DND-41 (cell line): Measurements from ENCODE around the gene TWF2.

Source experiments
- ATAC-seq: fragments of 200-7000 bp; cut with Tn5 transposase; 3 replicates; pipeline ENCODE4 v1.9.1; 2021; ENCODE audit warnings: low read depth; ENCODE audit not compliant: insufficient read depth
- DNase-seq: peaks from one replicate; pipeline ENCODE4 v3.0.0-alpha.2; 2020
- H2AFZ ChIP-seq: 2 replicates; pipeline ENCODE4 v1.6.0; 2012; ENCODE audit warnings: low read depth, low read length
- H3K27ac ChIP-seq: 2 replicates; pipeline ENCODE4 v1.5.1; 2012; ENCODE audit warnings: low read length, inconsistent platforms
- H3K27me3 ChIP-seq: fragments of 200-600 bp; sonication (generic); 2 replicates; pipeline ENCODE4 v1.6.0; 2012; ENCODE audit warnings: low read length, mild to moderate bottlenecking, inconsistent platforms; ENCODE audit not compliant: insufficient read depth, poor library complexity
- H3K36me3 ChIP-seq: 2 replicates; pipeline ENCODE4 v1.5.1; 2012; ENCODE audit warnings: low read length, inconsistent platforms; ENCODE audit not compliant: insufficient read depth
- H3K4me1 ChIP-seq: 2 replicates; pipeline ENCODE4 v1.5.1; 2012; ENCODE audit warnings: mild to moderate bottlenecking, low read length; ENCODE audit not compliant: insufficient read depth
- H3K4me2 ChIP-seq: 2 replicates; pipeline ENCODE4 v1.6.0; 2012; ENCODE audit warnings: mild to moderate bottlenecking, moderate library complexity, low read length, inconsistent platforms; ENCODE audit not compliant: insufficient read depth
- H3K4me3 ChIP-seq, 2 experiments: fragments of 200-600 bp in 1 of 2; shearing (Covaris generic) in 1 of 2; 2 replicates each; pipeline ENCODE4 v1.5.1; 2012 to 2016; ENCODE audit warnings: inconsistent platforms in 2 of 2, low read length in 2 of 2, mild to moderate bottlenecking in 2 of 2, low read depth in 1 of 2, moderate library complexity in 1 of 2
- H3K79me2 ChIP-seq: 2 replicates; pipeline ENCODE4 v1.6.0; 2012; ENCODE audit warnings: low read length, inconsistent platforms; ENCODE audit not compliant: insufficient read depth
- H3K9ac ChIP-seq: 2 replicates; pipeline ENCODE4 v1.6.0; 2012; ENCODE audit warnings: low read depth, mild to moderate bottlenecking, inconsistent platforms, low read length, moderate library complexity
- H3K9me3 ChIP-seq: 2 replicates; pipeline ENCODE4 v1.5.1; 2012; ENCODE audit warnings: low read length, moderate library complexity, mild to moderate bottlenecking, inconsistent platforms; ENCODE audit not compliant: insufficient read depth, severe bottlenecking
- H4K20me1 ChIP-seq: 2 replicates; pipeline ENCODE4 v1.6.0; 2012; ENCODE audit warnings: low read length; ENCODE audit not compliant: insufficient read depth
- CTCF ChIP-seq: IDR thresholded peaks from 2 replicates; pipeline ENCODE4 v1.5.1; 2012; ENCODE audit warnings: borderline replicate concordance, low read length, moderate library complexity, mild to moderate bottlenecking; ENCODE audit not compliant: poor library complexity, severe bottlenecking; ENCODE audit errors: extremely low read depth
- EZH2 ChIP-seq: IDR thresholded peaks from 3 replicates; pipeline ENCODE4 v1.6.1; 2012; ENCODE audit warnings: borderline replicate concordance, low read depth, mild to moderate bottlenecking, moderate library complexity, low read length, inconsistent platforms; ENCODE audit not compliant: severe bottlenecking

TWF2 gene

GRCh38 chr3:52210550-52211046, 28.4 kb downstream of the TWF2 start:
- H3K4me3 ChIP-seq: no peak overlapping the region
- no peaks in the 10 kb centered on the region for H3K9me3 ChIP-seq
- ATAC-seq (no peak), DNase-seq (no peak)
- no peaks in the 10 kb centered on the region for H3K4me1 ChIP-seq
- no peaks in the 10 kb centered on the region for H3K27me3 ChIP-seq
- H2AFZ ChIP-seq: no peak overlapping the region
- no peaks in the 10 kb centered on the region; the same call in 1 of the 2 replicates for H4K20me1 ChIP-seq
- H3K36me3 ChIP-seq: peaks cover 95% of the 10 kb centered on the region
- TF ChIP-seq CTCF (no peak), EZH2 (no peak)
- H3K27ac ChIP-seq: no peak overlapping the region
- H3K9ac ChIP-seq: no peak overlapping the region
- no peaks in the 10 kb centered on the region for H3K79me2 ChIP-seq
- no peak overlapping the region for H3K4me2 ChIP-seq

- Histone ChIP-seq H3K9ac (no peak overlapping the region), H3K27me3 (no peaks in the 10 kb centered on the region), H3K36me3 (peaks cover 95% of the 10 kb centered on the region), H3K4me2 (no peak overlapping the region), H3K4me3 (no peak overlapping the region), H4K20me1 (no peaks in the 10 kb centered on the region; the same call in 1 of the 2 replicates), H3K4me1 (no peaks in the 10 kb centered on the region), H3K79me2 (no peaks in the 10 kb centered on the region), H3K9me3 (no peaks in the 10 kb centered on the region), H2AFZ (no peak overlapping the region), H3K27ac (no peak overlapping the region)
- TF ChIP-seq CTCF (no peak), EZH2 (no peak)
- DNase-seq: no peak
- ATAC-seq: no peak
Observed at GRCh38 chr3:52210037-52210436, 28.9 kb downstream of the TWF2 start.

- Histone ChIP-seq H3K4me3 (no peak overlapping the region), H4K20me1 (no peaks in the 10 kb centered on the region; the same call in 1 of the 2 replicates), H3K9ac (no peak overlapping the region), H3K9me3 (no peaks in the 10 kb centered on the region), H2AFZ (no peak overlapping the region), H3K4me1 (no peaks in the 10 kb centered on the region), H3K27me3 (no peaks in the 10 kb centered on the region), H3K27ac (no peak overlapping the region), H3K79me2 (no peaks in the 10 kb centered on the region), H3K4me2 (no peak overlapping the region), H3K36me3 (peaks cover 95% of the 10 kb centered on the region)
- ATAC-seq (no peak), DNase-seq (no peak)
- TF ChIP-seq EZH2 (no peak), CTCF (no peak)
Observed at GRCh38 chr3:52208556-52208955, 30.4 kb downstream of the TWF2 start.

- no peak for TF ChIP-seq EZH2
- TF ChIP-seq CTCF: no peak
- Histone ChIP-seq H2AFZ (no peak overlapping the region), H3K79me2 (no peaks in the 10 kb centered on the region), H3K9me3 (no peaks in the 10 kb centered on the region), H3K36me3 (peaks cover 96% of the 10 kb centered on the region), H3K4me3 (no peak overlapping the region), H3K9ac (no peak overlapping the region), H3K4me1 (no peaks in the 10 kb centered on the region), H4K20me1 (no peaks in the 10 kb centered on the region), H3K27me3 (no peaks in the 10 kb centered on the region), H3K4me2 (no peak overlapping the region), H3K27ac (no peak overlapping the region)
- DNase-seq: no peak
- no peak for ATAC-seq
Observed at GRCh38 chr3:52205727-52206372, 33.1 kb downstream of the TWF2 start.
